ENCODE measurements around the gene GALK1.

GALK1 gene

GRCh38 chr17:75748706-75749105, 16.3 kb downstream of the GALK1 start:
- no peak for DNase-seq

- DNase-seq: no peak
Observed at GRCh38 chr17:75743625-75744206, 21.3 kb downstream of the GALK1 start.

GRCh38 chr17:75742337-75742736, 22.7 kb downstream of the GALK1 start:
- DNase-seq: no peak

- DNase-seq: no peak
Observed at GRCh38 chr17:75740631-75741077, 24.3 kb downstream of the GALK1 start.

- no peak for DNase-seq
Observed at GRCh38 chr17:75740215-75740614, 24.8 kb downstream of the GALK1 start.

GRCh38 chr17:75739801-75740200, 25.2 kb downstream of the GALK1 start:
- no peak for DNase-seq

GRCh38 chr17:75739174-75739573, 25.8 kb downstream of the GALK1 start:
- no peak for DNase-seq

- DNase-seq: no peak
Observed at GRCh38 chr17:75738218-75738802, 26.7 kb downstream of the GALK1 start.

- no peak for DNase-seq
Observed at GRCh38 chr17:75737133-75737962, 27.6 kb downstream of the GALK1 start.

GRCh38 chr17:75736173-75736835, 28.7 kb downstream of the GALK1 start:
- no peak for DNase-seq

- no peak for DNase-seq
Observed at GRCh38 chr17:75734674-75735294, 30.2 kb downstream of the GALK1 start.

- DNase-seq: no peak
Observed at GRCh38 chr17:75733471-75733870, 31.5 kb downstream of the GALK1 start.

- no peak for DNase-seq
Observed at GRCh38 chr17:75731716-75732498, 33.1 kb downstream of the GALK1 start.

GRCh38 chr17:75731086-75731715, 33.8 kb downstream of the GALK1 start:
- no peak for DNase-seq

GRCh38 chr17:75730065-75730464, 34.9 kb downstream of the GALK1 start:
- DNase-seq: no peak

GRCh38 chr17:75729351-75729750, 35.6 kb downstream of the GALK1 start:
- DNase-seq: no peak

- no peak for DNase-seq
Observed at GRCh38 chr17:75727391-75727790, 37.6 kb downstream of the GALK1 start.

- DNase-seq: no peak
Observed at GRCh38 chr17:75725504-75725903, 39.5 kb downstream of the GALK1 start.

- no peak for DNase-seq
Observed at GRCh38 chr17:75724016-75725003, 40.7 kb downstream of the GALK1 start.

- DNase-seq: no peak
Observed at GRCh38 chr17:75723171-75723930, 41.6 kb downstream of the GALK1 start.
